HepG2 (cell line): ENCODE results near the gene AP1M1.

Experiments
- ASH2L ChIP-seq: fragments of 300-600, 200-600 bp; sonication (generic); IDR thresholded peaks from 2 replicates; pipeline ENCODE4 v1.7.0; 2017; ENCODE audit warnings: low read depth, mild to moderate bottlenecking, moderate library complexity, mixed read lengths, low read length; ENCODE audit not compliant: insufficient read length
- CTCF ChIP-seq: sonication (generic); formaldehyde crosslinking; IDR thresholded peaks from 2 replicates; pipeline ENCODE4 v1.5.0; 2020; ENCODE audit warnings: mild to moderate bottlenecking, missing genetic modification reagents, moderate library complexity
- HIVEP1 ChIP-seq: sonication (generic); formaldehyde crosslinking; IDR thresholded peaks from 2 replicates; pipeline ENCODE4 v1.4.0; 2020; ENCODE audit warnings: mild to moderate bottlenecking, missing genetic modification reagents
- POLR2AphosphoS5 ChIP-seq: IDR thresholded peaks from 2 replicates; pipeline ENCODE4 v1.6.1; 2012; ENCODE audit warnings: low read depth, low read length
- SMAD3 ChIP-seq: sonication (generic); formaldehyde crosslinking; IDR thresholded peaks from 2 replicates; pipeline ENCODE4 v1.4.0; 2020; ENCODE audit warnings: missing genetic modification reagents
- ZBTB8A ChIP-seq: sonication (generic); formaldehyde crosslinking; IDR thresholded peaks from 2 replicates; pipeline ENCODE4 v1.4.0; 2020; ENCODE audit warnings: mild to moderate bottlenecking, low read depth, missing genetic modification reagents, borderline replicate concordance
- TF ChIP-seq, protein P1 (sequence below): IDR thresholded peaks from 2 replicates; pipeline ENCODE4 v1.6.1; 2012; ENCODE audit warnings: inconsistent platforms

DNA sequence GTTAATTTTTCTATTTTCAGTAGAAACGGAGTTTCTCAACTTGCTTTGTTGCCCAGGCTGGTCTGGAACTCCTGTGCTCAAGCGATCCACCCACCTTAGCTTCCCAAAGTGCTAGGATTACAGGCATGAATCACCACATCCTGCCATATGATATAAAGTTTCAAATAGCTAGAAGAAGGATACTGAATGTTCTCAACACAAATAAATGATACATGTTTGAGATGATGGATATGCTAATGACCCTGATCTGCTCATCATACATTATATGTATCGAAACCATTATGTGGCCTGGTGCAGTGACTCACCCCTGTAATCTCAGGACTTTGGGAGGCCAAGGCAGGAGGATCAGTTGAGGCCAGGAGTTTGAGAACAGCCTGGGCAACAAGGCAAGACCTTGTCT is 35.9 kb upstream of the AP1M1 start:
- TF ChIP-seq POLR2AphosphoS5, result no peak
- TF ChIP-seq ASH2L, result no peak
- no peak for TF ChIP-seq SMAD3 (CRISPR knock-in tag)
- TF ChIP-seq HIVEP1 (CRISPR knock-in tag), result no peak
- TF ChIP-seq, protein P1, sequence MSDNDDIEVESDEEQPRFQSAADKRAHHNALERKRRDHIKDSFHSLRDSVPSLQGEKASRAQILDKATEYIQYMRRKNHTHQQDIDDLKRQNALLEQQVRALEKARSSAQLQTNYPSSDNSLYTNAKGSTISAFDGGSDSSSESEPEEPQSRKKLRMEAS, result no peak
- no peak for TF ChIP-seq CTCF
- TF ChIP-seq ZBTB8A (CRISPR knock-in tag), result no peak
